Nephron progenitor cell (in vitro differentiated cells): ENCODE data around the gene RFXANK.

Experiments
- DNase-seq: peaks from one replicate; pipeline ENCODE4 v3.0.0; 2021
- H3K27ac Mint-ChIP-seq: 2 replicates; pipeline ENCODE4 v1.8.0; 2021; ENCODE audit warnings: mild to moderate bottlenecking, moderate library complexity, mixed read lengths
- H3K27me3 Mint-ChIP-seq: 2 replicates; pipeline ENCODE4 v1.8.0; 2021; ENCODE audit warnings: mild to moderate bottlenecking, low read depth, mixed read lengths; ENCODE audit not compliant: poor library complexity
- H3K36me3 Mint-ChIP-seq: 2 replicates; pipeline ENCODE4 v1.8.0; 2021; ENCODE audit warnings: low read depth, mixed read lengths
- H3K4me1 Mint-ChIP-seq: 2 replicates; pipeline ENCODE4 v1.8.0; 2021; ENCODE audit warnings: mixed read lengths
- H3K4me3 Mint-ChIP-seq: 2 replicates; pipeline ENCODE4 v1.8.0; 2021; ENCODE audit warnings: mild to moderate bottlenecking, moderate library complexity, mixed read lengths
- H3K9me3 Mint-ChIP-seq: 2 replicates; pipeline ENCODE4 v1.8.0; 2021; ENCODE audit warnings: mild to moderate bottlenecking, moderate library complexity, mixed read lengths
- TF ChIP-seq, protein P1 (sequence below): fragments of 200-600 bp; sonication (generic); IDR thresholded peaks from 2 replicates; pipeline ENCODE4 v1.5.0; 2021; ENCODE audit warnings: antibody characterized with exemption

RFXANK gene

DNA sequence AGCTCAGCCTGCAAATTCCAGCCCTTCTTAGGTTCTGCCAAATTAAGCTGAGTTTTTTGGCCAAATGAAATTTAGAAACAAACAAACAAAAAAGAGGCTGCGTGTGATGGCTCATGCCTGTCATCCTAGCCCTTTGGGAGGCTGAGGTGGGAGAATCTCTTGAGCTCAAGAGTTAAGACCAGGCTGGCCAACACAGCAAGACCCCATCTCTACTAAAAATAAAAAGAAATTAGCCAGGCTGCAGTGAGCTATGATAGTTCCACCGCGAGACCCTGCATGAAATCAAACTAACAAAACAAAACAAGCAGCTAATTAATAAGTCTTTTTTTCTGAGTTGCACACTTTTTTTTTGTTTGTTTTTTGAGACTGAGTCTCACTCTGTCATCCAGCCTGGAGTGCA lies 37.6 kb downstream of the RFXANK start:
- Mint-ChIP-seq H3K9me3 (peaks cover 20% of the 10 kb centered on the region), H3K27me3 (peaks cover 50% of the 10 kb centered on the region), H3K4me3 (no peak overlapping the region), H3K36me3 (no peaks in the 10 kb centered on the region), H3K4me1 (peaks cover 4% of the 10 kb centered on the region), H3K27ac (no peak overlapping the region)
- DNase-seq, result no peak
- TF ChIP-seq, protein P1, sequence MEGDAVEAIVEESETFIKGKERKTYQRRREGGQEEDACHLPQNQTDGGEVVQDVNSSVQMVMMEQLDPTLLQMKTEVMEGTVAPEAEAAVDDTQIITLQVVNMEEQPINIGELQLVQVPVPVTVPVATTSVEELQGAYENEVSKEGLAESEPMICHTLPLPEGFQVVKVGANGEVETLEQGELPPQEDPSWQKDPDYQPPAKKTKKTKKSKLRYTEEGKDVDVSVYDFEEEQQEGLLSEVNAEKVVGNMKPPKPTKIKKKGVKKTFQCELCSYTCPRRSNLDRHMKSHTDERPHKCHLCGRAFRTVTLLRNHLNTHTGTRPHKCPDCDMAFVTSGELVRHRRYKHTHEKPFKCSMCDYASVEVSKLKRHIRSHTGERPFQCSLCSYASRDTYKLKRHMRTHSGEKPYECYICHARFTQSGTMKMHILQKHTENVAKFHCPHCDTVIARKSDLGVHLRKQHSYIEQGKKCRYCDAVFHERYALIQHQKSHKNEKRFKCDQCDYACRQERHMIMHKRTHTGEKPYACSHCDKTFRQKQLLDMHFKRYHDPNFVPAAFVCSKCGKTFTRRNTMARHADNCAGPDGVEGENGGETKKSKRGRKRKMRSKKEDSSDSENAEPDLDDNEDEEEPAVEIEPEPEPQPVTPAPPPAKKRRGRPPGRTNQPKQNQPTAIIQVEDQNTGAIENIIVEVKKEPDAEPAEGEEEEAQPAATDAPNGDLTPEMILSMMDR, result no peak

DNA sequence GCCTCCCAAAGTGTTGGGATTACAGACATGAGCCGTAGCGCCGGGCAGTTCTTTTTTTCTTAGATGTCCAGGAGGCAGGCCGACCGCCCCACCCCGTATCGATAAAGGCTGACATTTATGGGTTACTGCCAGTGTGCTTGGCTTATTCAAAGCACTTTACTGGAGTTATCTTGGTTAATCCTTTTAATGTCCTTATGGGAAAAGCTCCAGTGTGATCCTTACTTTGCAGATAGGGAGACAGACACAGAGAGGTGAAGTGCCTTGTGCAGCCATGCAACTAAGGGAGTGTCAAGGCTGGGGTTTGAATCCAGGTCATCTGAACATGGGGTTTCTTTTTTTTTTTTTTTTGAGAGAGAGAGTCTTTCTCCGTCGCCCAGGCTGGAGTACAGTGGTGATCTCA lies 38.9 kb downstream of the RFXANK start:
- TF ChIP-seq, protein P1, result no peak
- DNase-seq, result no peak

DNA sequence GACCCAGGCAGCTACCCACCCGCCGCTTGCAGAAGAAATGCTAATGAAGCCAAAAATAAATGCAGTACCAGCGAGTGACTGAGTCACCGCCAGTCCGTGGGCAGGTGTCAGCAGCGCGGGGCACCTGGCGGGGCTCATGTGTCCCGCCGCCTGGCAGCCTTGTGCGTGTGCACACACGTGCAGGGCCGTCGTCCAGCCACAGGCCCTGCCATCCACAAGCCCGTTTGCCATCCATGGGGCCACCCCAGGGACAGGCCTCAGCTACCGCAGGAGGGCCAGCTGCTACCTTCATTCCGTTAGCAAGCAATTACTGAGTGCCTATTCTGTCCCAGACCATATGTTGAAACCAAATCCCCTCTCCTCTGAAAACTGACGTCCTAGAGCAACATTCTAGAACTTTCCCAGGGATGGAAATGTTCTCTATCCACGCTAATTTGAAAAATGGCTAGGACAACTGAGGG lies 40.2 kb downstream of the RFXANK start:
- Mint-ChIP-seq H3K27ac (no peak overlapping the region), H3K27me3 (peaks cover 31% of the 10 kb centered on the region), H3K9me3 (peaks cover 35% of the 10 kb centered on the region), H3K4me3 (no peak overlapping the region), H3K4me1 (peaks cover 4% of the 10 kb centered on the region), H3K36me3 (no peaks in the 10 kb centered on the region)
- TF ChIP-seq, protein P1, result no peak
- DNase-seq, result no peak

More for the DNA sequence above, 38.9 kb downstream of the RFXANK start:
- H3K4me3 Mint-ChIP-seq, result no peak overlapping the region
- peaks cover 37% of the 10 kb centered on the region for H3K27me3 Mint-ChIP-seq
- H3K36me3 Mint-ChIP-seq, result no peaks in the 10 kb centered on the region
- H3K9me3 Mint-ChIP-seq, result peaks cover 28% of the 10 kb centered on the region
- H3K4me1 Mint-ChIP-seq, result peaks cover 4% of the 10 kb centered on the region
- no peak overlapping the region for H3K27ac Mint-ChIP-seq

DNA sequence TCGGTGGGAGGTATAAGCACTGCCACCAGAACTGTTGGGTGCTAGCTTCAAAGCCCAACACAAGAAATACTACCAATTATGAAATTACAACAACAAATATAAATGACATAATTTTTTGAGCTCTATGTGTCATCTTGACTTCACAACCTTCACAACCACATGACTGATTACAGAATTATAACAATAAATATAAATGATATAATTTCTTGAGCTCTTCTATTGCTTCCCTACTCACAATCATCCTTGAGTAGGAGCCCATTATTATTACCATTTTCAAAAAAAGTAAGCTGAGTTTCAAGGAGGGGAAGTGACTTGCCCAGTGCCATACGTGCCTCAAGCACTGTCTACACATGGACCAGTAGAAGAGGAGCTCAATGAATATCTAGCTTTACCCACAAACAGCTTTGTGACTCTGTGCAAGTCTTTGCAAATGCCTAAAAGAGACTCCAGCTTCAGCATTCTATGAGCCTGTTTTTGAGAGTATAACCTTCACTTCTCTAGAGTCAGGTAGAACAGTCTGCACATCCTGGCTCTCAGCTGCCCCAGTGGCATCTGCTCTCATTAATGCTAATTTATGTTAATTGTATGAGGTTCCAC lies 42.3 kb downstream of the RFXANK start:
- Mint-ChIP-seq H3K36me3 (no peaks in the 10 kb centered on the region), H3K4me3 (no peak overlapping the region), H3K27me3 (peaks cover 29% of the 10 kb centered on the region), H3K27ac (no peak overlapping the region), H3K4me1 (no peaks in the 10 kb centered on the region), H3K9me3 (peaks cover 37% of the 10 kb centered on the region)
- TF ChIP-seq, protein P1, result no peak
- DNase-seq, result no peak

DNA sequence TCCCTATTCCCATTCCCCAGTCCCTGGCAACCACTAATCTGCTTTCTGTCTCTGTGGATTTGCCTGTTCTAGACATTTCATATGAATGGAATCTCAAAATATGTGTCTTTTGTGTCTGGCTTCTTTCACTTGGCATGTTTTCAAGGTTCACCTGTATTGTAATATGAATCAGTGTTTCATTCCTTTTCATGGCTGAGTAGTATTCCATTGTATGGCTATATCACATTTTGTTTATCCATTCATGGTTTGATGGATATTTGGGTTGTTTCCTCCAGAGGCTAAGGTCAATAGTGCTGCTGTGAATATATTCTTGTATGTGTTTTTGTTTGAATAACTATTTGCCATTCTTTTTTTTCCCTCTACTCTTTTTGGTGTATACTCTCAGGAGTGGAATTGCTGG lies 44.1 kb downstream of the RFXANK start:
- Mint-ChIP-seq H3K4me3 (no peak overlapping the region), H3K9me3 (peaks cover 37% of the 10 kb centered on the region), H3K27me3 (peaks cover 29% of the 10 kb centered on the region), H3K36me3 (no peaks in the 10 kb centered on the region), H3K4me1 (no peaks in the 10 kb centered on the region), H3K27ac (no peak overlapping the region)
- no peak for DNase-seq
- TF ChIP-seq, protein P1, result no peak
